Lower leg skin (tissue), 4 donors: ENCODE results near the gene ZSCAN20. TPM values are rescaled to one million over a fixed set of nuclear protein-coding genes. Genes with fewer than 3 reads are reported as not detected.

Experiments
- DNase-seq, 2 donors: peaks; one replicate each; pipeline ENCODE4 v3.0.0-alpha.2; 2019; ENCODE audit warnings: low spot score in 2 of 2
- H3K4me3 ChIP-seq: fragments of 200-600 bp; sonication (generic); 2 replicates; pipeline ENCODE4 v1.5.1; 2017; ENCODE audit warnings: mild to moderate bottlenecking, low read depth; ENCODE audit not compliant: poor library complexity, severe bottlenecking
- POLR2A ChIP-seq, 2 donors: fragments of 450-650 bp; IDR thresholded peaks; one replicate each; pipeline ENCODE4 v1.6.1; 2016 to 2017; ENCODE audit warnings: antibody characterized with exemption in 2 of 2, mild to moderate bottlenecking in 1 of 2, moderate library complexity in 1 of 2
- WGBS, 2 donors: methylation state at CpG; one replicate each; pipeline ENCODE4 v1.1.5; 2018; 5-methylcytosine and 5-hydroxymethylcytosine counted together
- intact Hi-C: fragments of 100-400 bp; cut with DNase I; formaldehyde crosslinking; loops from one replicate; pipeline ENCODE4 v1.15.0; 2023; ENCODE audit warnings: low total_unique reads
- total RNA-seq, 4 donors: library from RNA; depleted of rRNA; stranded (reverse); fragments of >200 nt; gene quantifications; one replicate each; pipeline ENCODE4 v1.1.0, GENCODE V29; 2016
- TF ChIP-seq, protein P1 (sequence below), 3 donors: fragments of 450-650 bp; IDR thresholded peaks; one replicate each; pipeline ENCODE4 v1.5.1; 2016; ENCODE audit warnings: antibody characterized with exemption in 3 of 3, mild to moderate bottlenecking in 3 of 3, moderate library complexity in 2 of 3

The ZSCAN20 gene
- total RNA-seq, 4 donors from 2014 or later: 0.91 to 3.6 (median 3.0) TPM

DNA sequence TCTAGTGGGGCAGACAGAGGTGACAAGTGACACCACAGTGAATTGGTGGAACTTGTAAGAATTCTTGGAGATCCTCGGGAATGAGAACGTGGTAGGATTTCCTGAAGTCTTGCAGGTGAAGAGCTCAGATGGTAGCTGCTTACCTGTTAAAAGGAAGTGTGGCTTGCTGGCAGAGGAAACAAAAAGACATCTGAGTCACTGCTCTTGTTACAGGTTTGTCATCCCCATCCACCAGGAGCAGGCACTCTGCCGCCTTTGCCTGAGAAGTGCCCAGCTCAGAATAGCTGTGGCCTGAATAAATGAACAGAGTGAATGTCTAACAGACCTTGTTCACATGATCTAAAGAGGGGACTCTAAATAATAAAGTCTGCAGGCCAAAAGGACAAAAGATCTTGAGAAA, 12.3 kb upstream of the ZSCAN20 start:
- 83 to 84% methylated on average over 3 of the region's 3 CpGs for WGBS, 2 donors
- intact Hi-C loops: loop anchor here (10.0 kb wide), 1 partner anchor 175 kb away; no protein-coding TSS in a partner anchor
- no peak overlapping the region for H3K4me3 ChIP-seq
- no peak for DNase-seq
- TF ChIP-seq POLR2A (IDR thresholded peaks at IDR 0.05): no peak
- TF ChIP-seq, protein P1, sequence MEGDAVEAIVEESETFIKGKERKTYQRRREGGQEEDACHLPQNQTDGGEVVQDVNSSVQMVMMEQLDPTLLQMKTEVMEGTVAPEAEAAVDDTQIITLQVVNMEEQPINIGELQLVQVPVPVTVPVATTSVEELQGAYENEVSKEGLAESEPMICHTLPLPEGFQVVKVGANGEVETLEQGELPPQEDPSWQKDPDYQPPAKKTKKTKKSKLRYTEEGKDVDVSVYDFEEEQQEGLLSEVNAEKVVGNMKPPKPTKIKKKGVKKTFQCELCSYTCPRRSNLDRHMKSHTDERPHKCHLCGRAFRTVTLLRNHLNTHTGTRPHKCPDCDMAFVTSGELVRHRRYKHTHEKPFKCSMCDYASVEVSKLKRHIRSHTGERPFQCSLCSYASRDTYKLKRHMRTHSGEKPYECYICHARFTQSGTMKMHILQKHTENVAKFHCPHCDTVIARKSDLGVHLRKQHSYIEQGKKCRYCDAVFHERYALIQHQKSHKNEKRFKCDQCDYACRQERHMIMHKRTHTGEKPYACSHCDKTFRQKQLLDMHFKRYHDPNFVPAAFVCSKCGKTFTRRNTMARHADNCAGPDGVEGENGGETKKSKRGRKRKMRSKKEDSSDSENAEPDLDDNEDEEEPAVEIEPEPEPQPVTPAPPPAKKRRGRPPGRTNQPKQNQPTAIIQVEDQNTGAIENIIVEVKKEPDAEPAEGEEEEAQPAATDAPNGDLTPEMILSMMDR (IDR thresholded peaks at IDR 0.05): no peak

DNA sequence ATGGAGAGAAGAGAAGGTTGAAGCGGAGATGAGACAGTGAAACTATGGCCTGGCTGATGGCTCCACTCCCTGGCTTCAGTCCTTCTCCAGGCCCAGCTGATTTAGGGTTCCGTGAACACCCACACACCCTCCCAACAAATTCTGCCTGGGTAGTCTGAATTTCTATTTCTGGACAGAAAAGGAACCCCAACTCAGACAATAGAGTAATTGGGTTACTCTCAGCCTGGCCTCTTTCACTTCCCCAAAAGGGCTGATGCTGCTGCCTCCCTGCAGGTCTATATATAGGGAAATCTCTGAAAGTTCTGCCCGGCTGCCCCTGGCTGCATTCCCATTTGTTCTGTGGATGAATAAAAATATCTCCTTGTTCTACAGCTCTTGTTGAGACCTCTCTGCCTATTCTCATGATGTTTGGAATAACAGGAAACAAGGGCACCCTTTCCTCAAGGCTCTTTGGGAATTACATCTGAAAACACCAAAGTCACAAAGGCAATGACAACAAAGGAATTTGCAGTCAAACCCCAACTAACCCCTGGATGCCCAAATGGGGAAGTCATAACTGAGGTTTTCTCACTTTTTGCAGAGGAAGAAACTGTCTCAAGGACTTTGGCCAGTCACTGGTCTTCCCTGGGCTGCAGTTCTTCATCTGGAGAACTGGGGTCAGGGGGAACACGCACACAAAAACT, 11.4 kb upstream of the ZSCAN20 start:
- no peak overlapping the region for H3K4me3 ChIP-seq
- TF ChIP-seq POLR2A (IDR thresholded peaks at IDR 0.05): no peak
- TF ChIP-seq, protein P1 (IDR thresholded peaks at IDR 0.05): no peak
- WGBS, 2 donors: 73 to 86% methylated on average over 4 of the region's 4 CpGs
- intact Hi-C loops: loop anchor here (10.0 kb wide), 1 partner anchor 176 kb away; no protein-coding TSS in a partner anchor
- no peak for DNase-seq

DNA sequence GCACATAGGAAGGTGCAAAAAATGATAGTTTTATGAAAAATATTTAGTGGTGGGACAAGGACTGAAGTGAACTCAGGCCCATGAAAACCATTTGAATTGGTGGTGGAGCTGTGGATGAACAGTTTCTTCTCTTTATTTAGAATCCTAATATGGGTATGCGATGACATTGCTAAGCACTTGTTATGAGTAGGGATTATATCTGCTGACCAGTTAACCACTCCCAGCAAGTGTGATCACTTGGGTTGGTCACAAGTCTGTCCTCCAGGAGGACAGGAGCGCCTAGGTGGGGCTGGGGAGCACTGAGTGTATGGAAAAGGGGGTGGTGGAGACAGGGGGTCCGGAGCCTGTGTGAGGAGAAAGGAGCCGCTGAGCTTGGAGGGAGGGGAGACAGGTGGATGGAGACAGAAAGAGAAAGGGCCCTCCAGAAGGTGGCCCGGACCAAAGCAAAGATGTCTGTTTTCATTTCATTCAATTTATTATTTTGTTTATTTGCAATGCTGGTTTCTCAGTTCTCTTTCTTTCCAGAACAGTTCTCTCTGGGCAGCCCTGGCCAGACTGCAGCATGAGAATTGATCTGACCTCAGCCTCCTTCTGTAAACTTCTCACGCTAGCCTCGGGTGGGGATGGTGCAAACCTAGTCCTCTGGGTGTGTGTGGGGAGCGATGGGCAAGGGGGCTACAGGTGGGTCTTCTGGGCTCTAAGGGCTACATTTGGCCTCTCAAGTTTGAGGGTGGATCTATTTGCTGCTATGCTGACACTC, 9.9 kb upstream of the ZSCAN20 start:
- no peak for TF ChIP-seq POLR2A (IDR thresholded peaks at IDR 0.05)
- TF ChIP-seq, protein P1 (IDR thresholded peaks at IDR 0.05): no peak
- no peak overlapping the region for H3K4me3 ChIP-seq
- 87 to 91% methylated on average over 8 of the region's 8 CpGs for WGBS, 2 donors
- intact Hi-C loops: loop anchor here (10.0 kb wide), 1 partner anchor 178 kb away; no protein-coding TSS in a partner anchor
- no peak for DNase-seq

DNA sequence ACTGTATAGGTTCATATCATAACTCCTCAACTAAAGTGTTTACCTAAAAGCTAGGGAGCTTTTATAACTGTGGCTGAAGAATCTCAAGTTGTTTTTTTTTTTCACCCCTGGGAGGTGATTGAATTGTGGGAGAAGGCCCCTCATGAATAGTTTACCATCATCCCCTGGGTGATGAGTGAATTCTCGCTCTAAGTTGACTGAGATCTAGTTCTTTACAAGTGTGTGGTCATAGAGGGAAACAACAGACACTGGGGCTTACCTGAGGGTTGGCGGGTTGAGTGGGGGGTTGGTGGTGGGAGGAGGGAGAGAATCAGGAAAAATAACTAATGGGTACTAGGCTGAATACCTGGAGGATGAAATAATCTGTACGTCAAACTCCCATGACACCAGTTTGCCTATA, 7.9 kb upstream of the ZSCAN20 start:
- no peak for DNase-seq
- WGBS, 2 donors: 92 to 96% methylated on average over 3 of the region's 3 CpGs
- no peak overlapping the region for H3K4me3 ChIP-seq
- TF ChIP-seq POLR2A (IDR thresholded peaks at IDR 0.05): no peak
- TF ChIP-seq, protein P1 (IDR thresholded peaks at IDR 0.05): no peak
- intact Hi-C loops: loop anchor here (10.0 kb wide), 1 partner anchor 180 kb away; no protein-coding TSS in a partner anchor

DNA sequence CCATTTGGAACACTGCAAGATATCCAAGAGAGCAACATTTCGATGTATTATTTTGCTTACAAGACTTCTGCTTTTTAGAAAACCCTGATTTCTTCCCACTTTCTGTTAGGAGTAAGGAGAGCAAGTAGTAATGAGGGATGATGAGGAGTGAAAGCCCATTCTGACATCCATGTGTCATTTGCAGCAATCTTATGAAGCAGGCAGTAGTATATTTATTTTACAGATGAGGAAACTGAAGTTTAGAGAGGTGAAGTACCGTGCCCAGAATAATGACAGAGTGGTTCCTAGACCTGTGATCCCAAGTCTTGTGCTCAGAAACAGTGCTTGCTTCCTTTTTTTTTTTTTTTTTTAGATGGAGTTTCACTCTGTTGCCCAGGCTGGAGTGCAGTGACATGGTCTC, 7.1 kb upstream of the ZSCAN20 start:
- TF ChIP-seq, protein P1 (IDR thresholded peaks at IDR 0.05): no peak
- no peak for TF ChIP-seq POLR2A (IDR thresholded peaks at IDR 0.05)
- no peak for DNase-seq
- H3K4me3 ChIP-seq: no peak overlapping the region
- 81 to 87% methylated on average over 2 of the region's 2 CpGs for WGBS, 2 donors
- intact Hi-C loops: loop anchor here (10.0 kb wide), 1 partner anchor 181 kb away; no protein-coding TSS in a partner anchor
